Activated CD4-positive, alpha-beta T cell treated with anti-CD3 and anti-CD28 coated beads, Interleukin-2, amount 10 ng/mL, durations not matched to agents 24 days and 14 days (primary cell): ENCODE results near the gene NQO2. TPM values are rescaled to one million over a fixed set of nuclear protein-coding genes. Genes with fewer than 3 reads are reported as not detected.
"Not testable (repeated sequence)": the region's sequence is repeated elsewhere in the genome, so short reads cannot be mapped to it uniquely, and the experiment has no call there.

Experiments
- DNase-seq: peaks from one replicate; pipeline ENCODE4 v3.0.0; 2022
- H3K27ac Mint-ChIP-seq: one replicate; pipeline ENCODE4 v1.8.0; 2022; ENCODE audit warnings: mild to moderate bottlenecking, mixed read lengths
- H3K27me3 Mint-ChIP-seq: one replicate; pipeline ENCODE4 v1.8.0; 2022; ENCODE audit warnings: mixed read lengths
- H3K36me3 Mint-ChIP-seq: one replicate; pipeline ENCODE4 v1.8.0; 2022; ENCODE audit warnings: low read depth, mild to moderate bottlenecking, mixed read lengths
- H3K4me1 Mint-ChIP-seq: one replicate; pipeline ENCODE4 v1.8.0; 2021; ENCODE audit warnings: mixed read lengths
- H3K4me3 Mint-ChIP-seq: one replicate; pipeline ENCODE4 v1.8.0; 2022; ENCODE audit warnings: mild to moderate bottlenecking, moderate library complexity, mixed read lengths
- H3K9me3 Mint-ChIP-seq: one replicate; pipeline ENCODE4 v1.8.0; 2021; ENCODE audit warnings: mixed read lengths
- intact Hi-C: fragments of 100-400 bp; cut with micrococcal nuclease; formaldehyde crosslinking; loops from one replicate; pipeline ENCODE4 v1.15.1; 2023
- total RNA-seq: library from RNA; stranded (reverse); gene quantifications from 2 replicates; pipeline ENCODE4 v1.2.3, GENCODE V29; 2022

Gene NQO2
- total RNA-seq, 1 donor from 2014 or later = 29.1 TPM

DNA sequence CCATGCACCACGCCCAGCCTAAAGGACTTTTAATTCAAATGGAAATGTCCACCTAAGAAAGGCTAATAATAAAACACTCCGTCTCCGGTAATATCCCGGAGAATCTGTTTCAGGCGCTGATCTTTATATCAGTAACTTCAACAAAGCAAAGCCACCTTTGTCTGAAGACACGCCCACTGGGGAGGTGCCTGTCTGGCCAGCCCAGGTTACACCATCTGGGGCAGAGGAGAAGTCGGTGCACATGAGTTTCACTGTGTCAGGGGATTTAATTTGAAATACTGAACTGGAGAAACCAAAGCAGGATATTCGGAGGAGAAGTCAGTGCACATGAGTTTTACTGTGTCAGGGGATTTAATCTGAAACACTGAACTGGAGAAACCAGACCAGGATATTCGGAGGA is 37.7 kb upstream of the NQO2 start:
- Mint-ChIP-seq H3K4me1 (no peaks in the 10 kb centered on the region), H3K9me3 (no peaks in the 10 kb centered on the region), H3K27ac (no peak overlapping the region), H3K36me3 (no peaks in the 10 kb centered on the region), H3K27me3 (peaks cover 8% of the 10 kb centered on the region), H3K4me3 (no peak overlapping the region)
- intact Hi-C loops = no loop called here
- no peak for DNase-seq

DNA sequence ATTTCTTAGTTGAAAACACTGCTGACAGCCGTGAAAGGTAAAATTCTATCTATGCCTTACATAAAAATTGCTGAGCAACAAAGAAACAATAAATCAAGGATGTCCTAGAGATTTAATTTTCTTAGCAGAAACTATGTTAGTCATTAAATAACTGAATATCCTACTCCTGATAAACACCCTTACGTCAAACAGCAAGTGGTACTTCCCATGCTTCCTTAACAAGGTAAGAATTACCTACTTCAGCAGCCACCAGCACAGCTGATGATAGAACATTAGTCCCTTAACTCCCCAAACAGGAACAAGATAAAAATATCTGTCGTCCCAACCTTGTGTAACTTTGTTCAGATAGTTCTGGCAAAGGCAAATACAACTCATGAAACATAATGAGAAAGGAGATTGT is 37.1 kb upstream of the NQO2 start:
- H3K9me3 Mint-ChIP-seq = no peaks in the 10 kb centered on the region
- no peaks in the 10 kb centered on the region for H3K36me3 Mint-ChIP-seq
- intact Hi-C loops = no loop called here
- peaks cover 11% of the 10 kb centered on the region for H3K27me3 Mint-ChIP-seq
- DNase-seq = no peak
- H3K4me1 Mint-ChIP-seq = no peaks in the 10 kb centered on the region
- no peak overlapping the region for H3K27ac Mint-ChIP-seq
- H3K4me3 Mint-ChIP-seq = no peak overlapping the region

- H3K36me3 Mint-ChIP-seq = no peaks in the 10 kb centered on the region
- no peak for DNase-seq
- no peak overlapping the region for H3K4me3 Mint-ChIP-seq
- no peak overlapping the region for H3K27ac Mint-ChIP-seq
- H3K4me1 Mint-ChIP-seq = no peaks in the 10 kb centered on the region
- intact Hi-C loops = no loop called here
- H3K27me3 Mint-ChIP-seq = peaks cover 20% of the 10 kb centered on the region
- no peaks in the 10 kb centered on the region for H3K9me3 Mint-ChIP-seq
Observed at GRCh38 chr6:2963756-2964155, 35.9 kb upstream of the NQO2 start.

GRCh38 chr6:2964793-2965505 is 34.7 kb upstream of the NQO2 start:
- Mint-ChIP-seq H3K27me3 (peaks cover 26% of the 10 kb centered on the region), H3K4me3 (no peak overlapping the region), H3K36me3 (no peaks in the 10 kb centered on the region), H3K27ac (no peak overlapping the region), H3K4me1 (peaks cover 2% of the 10 kb centered on the region), H3K9me3 (no peaks in the 10 kb centered on the region)
- intact Hi-C loops = no loop called here
- DNase-seq = no peak

DNA sequence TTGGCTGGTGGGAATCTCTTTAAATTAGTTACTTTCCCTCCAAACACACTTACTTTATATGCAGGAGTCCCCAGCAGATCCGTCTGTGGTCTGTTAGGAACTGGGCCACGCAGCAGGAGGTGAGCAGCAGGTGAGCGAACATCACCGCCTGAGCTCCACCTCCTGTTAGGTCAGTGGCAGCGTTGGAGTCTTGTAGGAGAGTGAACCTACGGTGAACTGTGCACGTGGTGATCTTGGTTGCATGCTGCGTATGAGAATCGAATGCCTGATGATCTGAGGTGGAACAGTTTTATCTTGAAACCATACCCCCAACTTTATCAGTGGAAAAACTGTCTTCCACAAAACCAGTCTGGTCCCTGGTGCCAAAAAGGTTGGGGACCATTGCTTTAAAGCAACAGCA is 33.3 kb upstream of the NQO2 start:
- Mint-ChIP-seq H3K27me3 (peaks cover 32% of the 10 kb centered on the region), H3K9me3 (no peaks in the 10 kb centered on the region), H3K27ac (no peak overlapping the region), H3K4me1 (peaks cover 2% of the 10 kb centered on the region), H3K36me3 (no peaks in the 10 kb centered on the region), H3K4me3 (no peak overlapping the region)
- intact Hi-C loops = no loop called here
- no peak for DNase-seq

GRCh38 chr6:2967936-2968335 is 31.8 kb upstream of the NQO2 start:
- H3K9me3 Mint-ChIP-seq = peaks cover 4% of the 10 kb centered on the region
- H3K27ac Mint-ChIP-seq = no peak overlapping the region

DNA sequence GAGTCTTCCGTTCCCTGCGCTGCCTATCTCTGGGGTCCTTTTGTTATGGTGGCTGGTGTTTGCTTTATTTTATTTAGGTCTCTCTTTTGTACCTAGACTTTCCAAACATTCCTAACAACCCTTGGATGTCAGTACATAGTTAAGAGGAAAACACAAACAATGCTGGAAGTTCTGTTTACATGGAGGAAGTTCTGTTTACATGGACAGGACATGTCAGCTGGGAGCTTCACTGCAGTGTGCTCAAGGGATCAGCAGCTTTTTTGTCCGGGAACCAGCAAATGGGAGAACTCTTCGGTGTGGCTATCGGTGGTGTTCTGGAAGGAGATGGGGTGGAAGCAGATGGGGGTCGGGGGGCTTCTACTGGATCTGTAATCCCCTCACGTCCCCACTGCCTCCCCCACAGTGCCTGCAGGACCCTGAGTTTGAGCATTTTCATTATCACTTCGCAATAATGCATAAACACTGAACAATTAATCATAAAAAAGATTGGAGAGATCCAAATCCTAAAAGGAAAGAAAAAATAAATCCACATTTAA is 31.0 kb upstream of the NQO2 start:
- peaks cover 6% of the 10 kb centered on the region for H3K9me3 Mint-ChIP-seq
- H3K36me3 Mint-ChIP-seq = no peaks in the 10 kb centered on the region
- DNase-seq = no peak
- H3K27ac Mint-ChIP-seq = no peak overlapping the region
- H3K4me1 Mint-ChIP-seq = peaks cover 9% of the 10 kb centered on the region
- intact Hi-C loops = no loop called here
- H3K4me3 Mint-ChIP-seq = no peak overlapping the region
- peaks cover 43% of the 10 kb centered on the region for H3K27me3 Mint-ChIP-seq

More at GRCh38 chr6:2967936-2968335, 31.8 kb upstream of the NQO2 start:
- no peaks in the 10 kb centered on the region for H3K36me3 Mint-ChIP-seq
- H3K4me3 Mint-ChIP-seq = no peak overlapping the region
- DNase-seq = no peak
- intact Hi-C loops = no loop called here
- H3K27me3 Mint-ChIP-seq = peaks cover 42% of the 10 kb centered on the region
- peaks cover 9% of the 10 kb centered on the region for H3K4me1 Mint-ChIP-seq

GRCh38 chr6:2969549-2969948 is 30.1 kb upstream of the NQO2 start:
- H3K27me3 Mint-ChIP-seq = peaks cover 49% of the 10 kb centered on the region
- peak overlapping the region; percentile 66 for H3K4me3 Mint-ChIP-seq
- peaks cover 6% of the 10 kb centered on the region for H3K9me3 Mint-ChIP-seq
- H3K4me1 Mint-ChIP-seq = peaks cover 9% of the 10 kb centered on the region
- H3K27ac Mint-ChIP-seq = no peak overlapping the region
- no peaks in the 10 kb centered on the region for H3K36me3 Mint-ChIP-seq
- intact Hi-C loops = no loop called here
- no peak for DNase-seq

DNA sequence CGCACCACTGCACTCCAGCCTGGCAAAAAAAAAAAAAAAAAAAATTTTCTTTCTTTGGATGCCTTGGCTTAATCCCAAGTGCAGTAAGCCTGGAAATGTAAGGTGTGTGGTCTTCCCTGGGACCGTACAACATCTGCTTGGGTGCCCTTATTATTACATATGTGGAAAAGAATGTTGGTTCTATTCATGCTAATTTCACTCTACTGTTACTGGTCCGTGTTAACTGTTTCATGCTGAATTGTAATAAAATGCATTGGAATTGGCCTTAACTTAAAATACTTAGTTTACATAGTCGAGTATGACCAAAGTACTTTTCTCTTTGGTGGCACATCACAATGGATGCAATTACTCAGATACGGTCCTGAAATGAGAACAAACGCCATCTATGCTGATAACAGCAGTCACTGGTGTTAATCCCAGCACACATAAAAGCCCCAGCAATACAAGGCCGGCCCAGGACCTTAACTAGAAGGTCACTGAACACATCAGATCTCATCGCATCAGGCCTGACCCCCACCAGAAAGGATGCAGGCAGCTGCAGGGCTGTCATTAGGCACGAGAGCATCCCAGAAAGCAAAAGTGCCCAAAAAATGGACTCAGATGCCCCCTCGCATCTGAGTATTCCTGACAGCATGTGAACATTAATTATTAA is 29.5 kb upstream of the NQO2 start:
- DNase-seq = no peak
- H3K4me1 Mint-ChIP-seq = peaks cover 9% of the 10 kb centered on the region
- no peaks in the 10 kb centered on the region for H3K36me3 Mint-ChIP-seq
- intact Hi-C loops = loop anchor here (1.0 kb wide), 1 partner anchor 30 kb away; no protein-coding TSS in a partner anchor
- peaks cover 48% of the 10 kb centered on the region for H3K27me3 Mint-ChIP-seq
- peaks cover 6% of the 10 kb centered on the region for H3K9me3 Mint-ChIP-seq
- H3K4me3 Mint-ChIP-seq = peak overlapping the region; percentile 87
- peak overlapping the region; percentile 31 for H3K27ac Mint-ChIP-seq

- peaks cover 6% of the 10 kb centered on the region for H3K9me3 Mint-ChIP-seq
- H3K27ac Mint-ChIP-seq = peak overlapping the region; percentile 85
- peak; percentile 86 for DNase-seq
- H3K27me3 Mint-ChIP-seq = peaks cover 51% of the 10 kb centered on the region
- peak overlapping the region; percentile 87 for H3K4me3 Mint-ChIP-seq
- H3K4me1 Mint-ChIP-seq = peaks cover 9% of the 10 kb centered on the region
- intact Hi-C loops = loop anchor here (1.0 kb wide), 2 partner anchors 17 to 31 kb away; no protein-coding TSS in a partner anchor
- H3K36me3 Mint-ChIP-seq = no peaks in the 10 kb centered on the region
Observed at GRCh38 chr6:2970753-2971419, 28.8 kb upstream of the NQO2 start.

GRCh38 chr6:2971420-2972218 is 28.1 kb upstream of the NQO2 start, which contains the start of gene SERPINB6:
Gene SERPINB6 (minus strand): TSS chr6:2971567. CDS start chr6:2959332, 12,235 bp downstream.
- Mint-ChIP-seq H3K4me3 (peak within 1 kb of the TSS; percentile 87), H3K9me3 (peaks cover 6% of the 10 kb centered on the region), H3K36me3 (no peaks in the 10 kb centered on the region), H3K27ac (peak within 1 kb of the TSS; percentile 85), H3K27me3 (peaks cover 51% of the 10 kb centered on the region), H3K4me1 (peaks cover 11% of the 10 kb centered on the region)
- peak; percentile 82 for DNase-seq
- intact Hi-C loops = loop anchor here (1.0 kb wide), 1 partner anchor 17 kb away; no protein-coding TSS in a partner anchor

DNA sequence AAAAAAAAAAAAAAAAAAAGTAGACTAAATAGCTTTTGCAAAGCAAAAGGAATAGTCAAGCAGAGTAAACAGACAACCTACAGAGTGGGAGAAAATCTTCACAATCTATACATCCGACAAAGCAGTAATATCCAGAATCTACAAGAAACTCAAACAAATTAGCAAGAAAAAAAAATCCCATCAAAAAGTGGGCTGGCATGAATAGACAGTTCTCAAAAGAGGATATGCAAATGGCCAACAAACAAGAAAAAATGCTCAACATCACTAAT is 27.5 kb upstream of the NQO2 start:
- Mint-ChIP-seq H3K4me1 (peaks cover 11% of the 10 kb centered on the region), H3K4me3 (peak overlapping the region; percentile 79), H3K27ac (peak overlapping the region; percentile 74), H3K27me3 (peaks cover 51% of the 10 kb centered on the region)
- DNase-seq, H3K36me3 Mint-ChIP-seq, H3K9me3 Mint-ChIP-seq, intact Hi-C loops: not testable (repeated sequence)

DNA sequence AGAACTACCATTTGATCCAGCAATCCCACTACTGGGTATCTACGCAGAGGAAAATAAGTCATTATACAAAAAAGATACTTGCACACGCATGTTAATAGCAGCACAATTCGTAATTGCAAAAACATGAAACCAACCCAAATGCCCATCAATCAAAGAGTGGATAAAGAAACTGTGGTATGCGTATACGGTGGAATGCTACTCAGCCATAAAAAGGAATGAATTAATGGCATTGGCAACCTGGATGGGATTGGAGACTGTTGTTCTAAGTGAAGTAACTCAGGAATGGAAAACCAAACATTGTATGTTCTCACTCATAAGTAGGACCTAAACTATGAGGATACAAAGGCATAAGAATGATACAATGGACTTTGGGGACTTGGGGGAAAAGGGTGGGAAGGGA is 27.0 kb upstream of the NQO2 start:
- H3K27ac Mint-ChIP-seq, DNase-seq, H3K9me3 Mint-ChIP-seq, H3K36me3 Mint-ChIP-seq, intact Hi-C loops: not testable (repeated sequence)
- Mint-ChIP-seq H3K27me3 (peaks cover 51% of the 10 kb centered on the region), H3K4me1 (peaks cover 11% of the 10 kb centered on the region), H3K4me3 (peak overlapping the region; percentile 33)
